ENCODE results near the gene GCNT2.

GCNT2 gene

DNA sequence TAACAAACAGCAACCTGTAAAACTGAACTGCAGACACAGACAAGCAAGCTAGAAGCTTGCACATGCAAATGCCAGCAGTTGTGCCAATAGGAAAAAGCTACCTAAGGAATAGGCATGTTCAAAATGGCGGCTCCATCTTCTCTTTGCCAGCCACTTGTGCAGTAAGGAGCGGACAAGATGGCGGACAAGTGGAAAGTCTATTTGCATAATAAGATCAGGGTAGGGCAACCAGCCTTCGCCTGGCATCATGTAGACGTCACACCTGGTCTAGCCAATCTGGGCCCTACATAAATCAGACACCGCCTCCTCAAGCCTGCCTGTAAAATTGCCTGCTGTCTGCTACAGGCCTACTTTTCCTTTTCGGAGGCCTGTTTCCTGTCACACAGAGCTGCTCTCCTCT is 155.3 kb downstream of the GCNT2 start:
- DNase-seq (ENCODE audit: low read depth) = no peak
- no peak overlapping the region for H3K4me3 ChIP-seq (ENCODE audit: low read depth, low read length)
- TF ChIP-seq, protein P1, sequence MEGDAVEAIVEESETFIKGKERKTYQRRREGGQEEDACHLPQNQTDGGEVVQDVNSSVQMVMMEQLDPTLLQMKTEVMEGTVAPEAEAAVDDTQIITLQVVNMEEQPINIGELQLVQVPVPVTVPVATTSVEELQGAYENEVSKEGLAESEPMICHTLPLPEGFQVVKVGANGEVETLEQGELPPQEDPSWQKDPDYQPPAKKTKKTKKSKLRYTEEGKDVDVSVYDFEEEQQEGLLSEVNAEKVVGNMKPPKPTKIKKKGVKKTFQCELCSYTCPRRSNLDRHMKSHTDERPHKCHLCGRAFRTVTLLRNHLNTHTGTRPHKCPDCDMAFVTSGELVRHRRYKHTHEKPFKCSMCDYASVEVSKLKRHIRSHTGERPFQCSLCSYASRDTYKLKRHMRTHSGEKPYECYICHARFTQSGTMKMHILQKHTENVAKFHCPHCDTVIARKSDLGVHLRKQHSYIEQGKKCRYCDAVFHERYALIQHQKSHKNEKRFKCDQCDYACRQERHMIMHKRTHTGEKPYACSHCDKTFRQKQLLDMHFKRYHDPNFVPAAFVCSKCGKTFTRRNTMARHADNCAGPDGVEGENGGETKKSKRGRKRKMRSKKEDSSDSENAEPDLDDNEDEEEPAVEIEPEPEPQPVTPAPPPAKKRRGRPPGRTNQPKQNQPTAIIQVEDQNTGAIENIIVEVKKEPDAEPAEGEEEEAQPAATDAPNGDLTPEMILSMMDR (IDR thresholded peaks at IDR 0.05; ENCODE audit: low read depth, low read length, missing control alignments) = no peak

DNA sequence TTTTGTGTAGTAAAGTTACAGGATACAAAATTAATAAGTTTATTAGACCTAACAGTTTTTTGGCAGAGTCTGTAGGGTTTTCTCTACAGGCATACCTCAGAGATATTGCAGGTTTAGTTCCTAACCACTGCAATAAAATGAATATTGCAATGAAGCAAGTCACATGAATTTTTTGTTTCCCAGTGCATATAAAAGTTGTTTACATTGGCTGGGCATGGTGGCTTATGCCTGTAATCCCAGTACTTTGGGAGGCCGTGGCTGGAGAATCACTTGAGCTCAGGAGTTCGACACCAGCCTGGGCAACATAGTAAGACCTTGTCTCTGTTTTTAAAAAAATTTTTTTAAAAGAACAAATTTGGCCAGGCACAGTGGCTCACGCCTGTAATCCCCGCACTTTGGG is 157.3 kb downstream of the GCNT2 start:
- TF ChIP-seq, protein P1 (IDR thresholded peaks at IDR 0.05; ENCODE audit: low read depth, low read length, missing control alignments) = no peak
- no peak for DNase-seq (ENCODE audit: low read depth)
- no peak overlapping the region for H3K4me3 ChIP-seq (ENCODE audit: low read depth, low read length)

All from GM12864 (cell line).